Neural progenitor cell (in vitro differentiated cells): ENCODE measurements around the gene PCBP1.

Experiments used
- EZH2 ChIP-seq: fragments of 200-600 bp; sonication (generic); IDR thresholded peaks from 2 replicates; pipeline ENCODE4 v1.6.1; 2017; ENCODE audit warnings: antibody characterized with exemption, mild to moderate bottlenecking, moderate library complexity
- EZH2phosphoT487 ChIP-seq: fragments of 200-600 bp; sonication (generic); IDR thresholded peaks from 2 replicates; pipeline ENCODE4 v1.6.1; 2017; ENCODE audit warnings: antibody characterized with exemption
- TF ChIP-seq, protein P1 (sequence below): fragments of 200-600 bp; sonication (generic); IDR thresholded peaks from 2 replicates; pipeline ENCODE4 v1.5.1; 2017; ENCODE audit warnings: antibody characterized with exemption, mild to moderate bottlenecking

DNA sequence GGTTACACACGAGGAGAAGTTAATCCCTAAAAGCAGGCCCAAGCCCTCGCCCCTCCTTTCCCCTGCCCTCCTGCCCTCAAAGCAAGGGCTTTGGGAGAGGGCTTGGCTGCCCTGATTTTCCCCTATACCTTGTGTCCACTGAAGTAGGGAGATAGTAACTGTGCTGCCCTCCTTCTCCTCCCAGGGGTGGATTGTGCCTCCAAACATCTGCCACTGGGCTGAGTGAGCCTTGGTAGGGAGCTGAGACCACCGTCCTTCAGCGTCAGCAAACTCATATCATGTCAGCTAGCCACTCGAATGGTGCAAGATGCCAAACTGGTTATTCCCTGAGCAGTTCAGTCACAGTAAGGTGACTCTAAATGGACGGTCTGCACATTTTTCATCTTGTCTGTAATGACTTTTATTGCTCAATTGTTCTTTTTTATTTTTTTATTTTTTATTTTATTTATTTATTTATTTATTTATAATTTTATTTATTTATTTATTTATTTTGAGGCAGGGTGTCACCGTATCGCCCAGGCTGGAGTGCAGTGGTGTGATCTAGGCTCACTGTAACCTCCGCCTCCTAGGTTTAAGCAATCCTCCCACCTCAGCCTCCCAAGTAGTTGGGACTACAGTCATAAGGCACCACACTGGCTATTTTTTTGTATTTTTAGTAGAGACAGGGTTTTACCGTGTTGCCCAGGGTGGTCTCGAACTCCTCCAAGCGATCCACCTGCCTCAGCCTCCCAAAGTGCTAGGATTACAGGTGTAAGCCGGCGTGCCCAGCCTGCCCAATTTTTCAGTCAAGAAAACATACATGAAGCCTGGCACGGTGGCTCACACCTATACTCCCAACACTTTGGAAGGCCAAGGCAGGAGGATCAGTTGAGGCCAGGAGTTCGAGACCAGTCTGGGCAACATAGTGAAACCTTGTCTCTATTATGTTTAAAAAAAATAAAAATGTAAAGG is 8.7 kb downstream of the PCBP1 start:
- TF ChIP-seq, protein P1, sequence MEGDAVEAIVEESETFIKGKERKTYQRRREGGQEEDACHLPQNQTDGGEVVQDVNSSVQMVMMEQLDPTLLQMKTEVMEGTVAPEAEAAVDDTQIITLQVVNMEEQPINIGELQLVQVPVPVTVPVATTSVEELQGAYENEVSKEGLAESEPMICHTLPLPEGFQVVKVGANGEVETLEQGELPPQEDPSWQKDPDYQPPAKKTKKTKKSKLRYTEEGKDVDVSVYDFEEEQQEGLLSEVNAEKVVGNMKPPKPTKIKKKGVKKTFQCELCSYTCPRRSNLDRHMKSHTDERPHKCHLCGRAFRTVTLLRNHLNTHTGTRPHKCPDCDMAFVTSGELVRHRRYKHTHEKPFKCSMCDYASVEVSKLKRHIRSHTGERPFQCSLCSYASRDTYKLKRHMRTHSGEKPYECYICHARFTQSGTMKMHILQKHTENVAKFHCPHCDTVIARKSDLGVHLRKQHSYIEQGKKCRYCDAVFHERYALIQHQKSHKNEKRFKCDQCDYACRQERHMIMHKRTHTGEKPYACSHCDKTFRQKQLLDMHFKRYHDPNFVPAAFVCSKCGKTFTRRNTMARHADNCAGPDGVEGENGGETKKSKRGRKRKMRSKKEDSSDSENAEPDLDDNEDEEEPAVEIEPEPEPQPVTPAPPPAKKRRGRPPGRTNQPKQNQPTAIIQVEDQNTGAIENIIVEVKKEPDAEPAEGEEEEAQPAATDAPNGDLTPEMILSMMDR: no peak
- TF ChIP-seq EZH2 (no peak), EZH2phosphoT487 (no peak)
